HFFc6 (cell line): ENCODE data around the gene GNG7. TPM values are rescaled to one million over a fixed set of nuclear protein-coding genes. Genes with fewer than 3 reads are reported as not detected.

Experiments used
- DNase-seq: peaks from one replicate; pipeline ENCODE4 v3.0.0-alpha.2; 2018
- H3K27ac Mint-ChIP-seq: 2 replicates; pipeline ENCODE4 v1.8.0; 2020; ENCODE audit warnings: mild to moderate bottlenecking, mixed read lengths
- H3K27me3 Mint-ChIP-seq: 2 replicates; pipeline ENCODE4 v1.8.0; 2021; ENCODE audit warnings: mild to moderate bottlenecking, moderate library complexity, mixed read lengths; ENCODE audit not compliant: insufficient read depth
- H3K36me3 Mint-ChIP-seq: 2 replicates; pipeline ENCODE4 v1.8.0; 2021; ENCODE audit warnings: low read depth, mixed read lengths
- H3K4me1 Mint-ChIP-seq: 2 replicates; pipeline ENCODE4 v1.8.0; 2020; ENCODE audit warnings: low read depth, mixed read lengths
- H3K4me3 Mint-ChIP-seq: 2 replicates; pipeline ENCODE4 v1.8.0; 2020; ENCODE audit warnings: mild to moderate bottlenecking, moderate library complexity, mixed read lengths
- H3K9me3 Mint-ChIP-seq: 2 replicates; pipeline ENCODE4 v1.8.0; 2020; ENCODE audit warnings: mild to moderate bottlenecking, mixed read lengths
- microRNA-seq: library from miRNA; unstranded; fragments of <30 nt; microRNA quantifications from one replicate; pipeline ENCODE4, GENCODE V29; 2019
- total RNA-seq, 6 experiments: library from RNA; stranded (reverse); fragmentation: NEBNext Ultra II Directional; extraction: Animal tissue kit (Norgen Biotek cat#: 25700); gene quantifications; 2 replicates in 1 of 6; 3 replicates in 5 of 6; pipeline ENCODE4 v1.2.3, GENCODE V29; 2021
- TF ChIP-seq, protein P1 (sequence below): fragments of 200-600 bp; sonication (generic); IDR thresholded peaks from 2 replicates; pipeline ENCODE4 v1.5.0; 2021; ENCODE audit warnings: antibody characterized with exemption, mild to moderate bottlenecking

The GNG7 gene
- total RNA-seq, 6 experiments from 2014 or later: 0.09 to 0.29 (median 0.11) TPM; not detected in 1

GRCh38 chr19:2462635-2463421 lies 239.7 kb downstream of the GNG7 start:
- peak overlapping the region; percentile 93 for H3K4me3 Mint-ChIP-seq
- peak; percentile 98 for DNase-seq
- H3K9me3 Mint-ChIP-seq: no peaks in the 10 kb centered on the region
- TF ChIP-seq, protein P1, sequence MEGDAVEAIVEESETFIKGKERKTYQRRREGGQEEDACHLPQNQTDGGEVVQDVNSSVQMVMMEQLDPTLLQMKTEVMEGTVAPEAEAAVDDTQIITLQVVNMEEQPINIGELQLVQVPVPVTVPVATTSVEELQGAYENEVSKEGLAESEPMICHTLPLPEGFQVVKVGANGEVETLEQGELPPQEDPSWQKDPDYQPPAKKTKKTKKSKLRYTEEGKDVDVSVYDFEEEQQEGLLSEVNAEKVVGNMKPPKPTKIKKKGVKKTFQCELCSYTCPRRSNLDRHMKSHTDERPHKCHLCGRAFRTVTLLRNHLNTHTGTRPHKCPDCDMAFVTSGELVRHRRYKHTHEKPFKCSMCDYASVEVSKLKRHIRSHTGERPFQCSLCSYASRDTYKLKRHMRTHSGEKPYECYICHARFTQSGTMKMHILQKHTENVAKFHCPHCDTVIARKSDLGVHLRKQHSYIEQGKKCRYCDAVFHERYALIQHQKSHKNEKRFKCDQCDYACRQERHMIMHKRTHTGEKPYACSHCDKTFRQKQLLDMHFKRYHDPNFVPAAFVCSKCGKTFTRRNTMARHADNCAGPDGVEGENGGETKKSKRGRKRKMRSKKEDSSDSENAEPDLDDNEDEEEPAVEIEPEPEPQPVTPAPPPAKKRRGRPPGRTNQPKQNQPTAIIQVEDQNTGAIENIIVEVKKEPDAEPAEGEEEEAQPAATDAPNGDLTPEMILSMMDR: no peak
- peaks cover 3% of the 10 kb centered on the region for H3K27me3 Mint-ChIP-seq
- peaks cover 14% of the 10 kb centered on the region for H3K4me1 Mint-ChIP-seq
- H3K27ac Mint-ChIP-seq: peak overlapping the region; percentile 88
- H3K36me3 Mint-ChIP-seq: no peaks in the 10 kb centered on the region

- H3K27ac Mint-ChIP-seq: peak overlapping the region; percentile 90
- H3K36me3 Mint-ChIP-seq: no peaks in the 10 kb centered on the region; the same call in 1 of the 2 replicates
- DNase-seq: peak; percentile 50
Observed at GRCh38 chr19:2461751-2462634, 240.5 kb downstream of the GNG7 start.

More at GRCh38 chr19:2461751-2462634, 240.5 kb downstream of the GNG7 start:
- H3K4me3 Mint-ChIP-seq: peak overlapping the region; percentile 93
- TF ChIP-seq, protein P1: peak; percentile 44
- peaks cover 21% of the 10 kb centered on the region for H3K4me1 Mint-ChIP-seq
- H3K27me3 Mint-ChIP-seq: peaks cover 3% of the 10 kb centered on the region
- H3K9me3 Mint-ChIP-seq: no peaks in the 10 kb centered on the region

Small RNA genes within 50 kb of the gene (microRNA-seq; reads per million reads assigned to microRNA genes)
- not detected for gene MIR7850

Other genes starting within 250 kb of the GNG7 start
- 100 to 1,000 TPM in 5 of 6 experiments, 10 to 100 TPM in 1; 77.6 to 131 (median 121) TPM for gene LMNB2, start 245.7 kb downstream of the GNG7 start, total RNA-seq
- 10 to 100 TPM; 35.5 to 55.7 (median 39.1) TPM for gene GADD45B, start 226.6 kb downstream of the GNG7 start, total RNA-seq
- 10 to 100 TPM; 10.6 to 21.6 (median 12.7) TPM for gene DIRAS1, start 18.7 kb upstream of the GNG7 start, total RNA-seq
- 10 to 100 TPM; 39.2 to 49.1 (median 42.5) TPM for gene SLC39A3, start 37.3 kb upstream of the GNG7 start, total RNA-seq
- 10 to 100 TPM; 60.7 to 68.1 (median 62.8) TPM for gene SGTA, start 80.6 kb upstream of the GNG7 start, total RNA-seq
- 100 to 1,000 TPM in 1 of 6 experiments, 10 to 100 TPM in 5; 83.7 to 114 (median 94.3) TPM for gene THOP1, start 82.8 kb upstream of the GNG7 start, total RNA-seq
- gene ZNF554, start 117.2 kb upstream of the GNG7 start, total RNA-seq: 1 to 10 TPM; 1.6 to 2.4 (median 2.2) TPM
- 1 to 10 TPM; 3.7 to 5.6 (median 3.8) TPM for gene ZNF555, start 138.8 kb upstream of the GNG7 start, total RNA-seq
- gene ZNF556, start 164.6 kb upstream of the GNG7 start, total RNA-seq: not detected
- 1 to 10 TPM; 1.7 to 2.4 (median 1.8) TPM for gene ZNF57, start 198.2 kb upstream of the GNG7 start, total RNA-seq
- gene ZNF77, start 242.3 kb upstream of the GNG7 start, total RNA-seq: 1 to 10 TPM; 1.7 to 2.6 (median 2.2) TPM